Left kidney (tissue), 2 donors: Measurements from ENCODE around the gene FER1L5. TPM values are rescaled to one million over a fixed set of nuclear protein-coding genes. Genes with fewer than 3 reads are reported as not detected.

Experiments
- DNase-seq: peaks from one replicate; pipeline ENCODE4 v3.0.0-alpha.2; 2013
- polyA plus RNA-seq: library from polyadenylated mRNA; unstranded; fragments of 120-200 nt; gene quantifications from one replicate; pipeline ENCODE4 v1.2.1, GENCODE V29; 2013; ENCODE audit not compliant: insufficient read length

Gene FER1L5
- polyA plus RNA-seq, 1 donor = 1.9 TPM

- DNase-seq = no peak
These were observed 38.1 kb downstream of the FER1L5 start for GRCh38 chr2:96680561-96681141.

GRCh38 chr2:96681540-96681939 is 39.0 kb downstream of the FER1L5 start:
- no peak for DNase-seq

- no peak for DNase-seq
These were observed 40.7 kb downstream of the FER1L5 start for GRCh38 chr2:96683307-96683706.

GRCh38 chr2:96683972-96684820 is 41.6 kb downstream of the FER1L5 start:
- no peak for DNase-seq

- DNase-seq = peak; percentile 3
These were observed 42.5 kb downstream of the FER1L5 start for GRCh38 chr2:96684883-96685576.

GRCh38 chr2:96685577-96686459 is 43.3 kb downstream of the FER1L5 start:
- DNase-seq = peak; percentile 41

GRCh38 chr2:96687266-96687665 is 44.7 kb downstream of the FER1L5 start:
- DNase-seq = no peak

- DNase-seq = no peak
These were observed 45.4 kb downstream of the FER1L5 start for GRCh38 chr2:96687711-96688640.

- no peak for DNase-seq
These were observed 46.3 kb downstream of the FER1L5 start for GRCh38 chr2:96688649-96689430.

GRCh38 chr2:96689431-96689991 is 46.9 kb downstream of the FER1L5 start:
- DNase-seq = no peak

GRCh38 chr2:96690306-96691021 is 47.9 kb downstream of the FER1L5 start:
- DNase-seq = no peak

GRCh38 chr2:96691022-96691612 is 48.6 kb downstream of the FER1L5 start:
- no peak for DNase-seq

GRCh38 chr2:96692094-96692971 is 49.8 kb downstream of the FER1L5 start:
- no peak for DNase-seq

- no peak for DNase-seq
These were observed 51.0 kb downstream of the FER1L5 start for GRCh38 chr2:96693286-96694200.

- DNase-seq = no peak
These were observed 51.7 kb downstream of the FER1L5 start for GRCh38 chr2:96694279-96694678.

- no peak for DNase-seq
These were observed 52.4 kb downstream of the FER1L5 start for GRCh38 chr2:96694816-96695455.
